Measurements from ENCODE around the gene MAPK4.
"Not testable (repeated sequence)": the region's sequence is repeated elsewhere in the genome, so short reads cannot be mapped to it uniquely, and the experiment has no call there.

MAPK4 gene
- total RNA-seq: 0 reads per million in 2 experiments

GRCh38 chr18:50559752-50560680 lies at the start of gene MAPK4:
Gene MAPK4, plus strand, starts transcription at chr18:50560087. Its CDS starts 103,872 bp downstream, at chr18:50663959.
- no peak for DNase-seq (ENCODE audit: low read depth)

GRCh38 chr18:50517277-50517676 lies 42.6 kb upstream of the MAPK4 start:
- not testable (repeated sequence) for DNase-seq (ENCODE audit: low read depth)

- DNase-seq (ENCODE audit: low read depth): no peak
Measured at GRCh38 chr18:50518787-50519546, 40.9 kb upstream of the MAPK4 start.

GRCh38 chr18:50523165-50523564 lies 36.7 kb upstream of the MAPK4 start:
- no peak for DNase-seq (ENCODE audit: low read depth)

DNA sequence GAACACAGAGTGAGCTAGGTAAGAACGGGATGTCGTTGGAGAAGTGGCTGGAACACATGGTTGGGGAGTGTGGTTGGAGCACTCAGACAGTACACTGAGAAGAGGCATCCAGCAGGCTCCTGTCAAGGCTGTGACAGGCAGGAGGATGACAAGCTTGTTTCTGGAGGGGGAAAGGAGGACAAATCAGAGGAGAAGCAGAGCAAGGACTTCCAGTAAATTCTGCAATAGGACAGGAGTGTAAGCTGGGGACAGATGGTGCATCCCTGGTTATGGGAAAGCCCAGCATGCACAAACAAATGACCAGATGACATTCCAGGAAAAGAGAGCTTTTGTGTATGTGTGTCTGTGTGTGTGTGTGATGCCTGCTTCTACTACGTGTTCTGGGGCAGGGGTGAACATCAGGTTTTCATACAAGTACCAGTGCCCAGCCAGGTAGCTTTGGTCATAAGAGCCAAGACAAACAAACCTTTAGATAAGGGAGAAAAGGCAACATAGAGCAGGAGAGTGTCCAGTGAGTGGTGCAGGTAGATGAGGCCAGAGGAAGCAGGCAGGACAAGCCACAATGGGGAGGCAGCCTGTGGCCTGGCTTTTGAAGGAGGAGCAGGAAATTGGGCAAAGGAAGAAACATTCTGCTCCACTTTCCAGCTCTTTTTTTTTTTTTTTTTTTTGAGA lies 32.1 kb upstream of the MAPK4 start:
- no peak for DNase-seq (ENCODE audit: low read depth)

GRCh38 chr18:50528806-50529205 lies 31.1 kb upstream of the MAPK4 start:
- no peak for DNase-seq (ENCODE audit: low read depth)

DNA sequence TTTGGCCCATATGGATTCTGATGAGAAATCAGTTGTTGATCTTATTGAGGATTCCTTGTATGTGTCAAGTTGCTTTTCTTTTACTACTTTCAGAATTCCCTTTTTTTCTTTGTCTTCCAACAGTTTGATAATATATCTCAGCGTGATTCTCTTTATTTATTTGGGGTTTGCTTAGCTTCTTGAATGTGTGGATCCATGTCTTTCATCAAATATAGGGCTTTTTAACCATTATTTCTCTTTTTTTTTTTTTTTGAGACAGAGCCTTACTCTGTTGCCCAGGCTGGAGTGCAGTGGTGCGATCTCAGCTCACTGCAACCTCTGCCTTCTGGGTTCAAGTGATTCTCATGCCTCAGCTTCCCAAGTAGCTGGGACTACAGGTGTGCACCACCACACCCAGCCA lies 26.1 kb upstream of the MAPK4 start:
- DNase-seq (ENCODE audit: low read depth): not testable (repeated sequence)

DNA sequence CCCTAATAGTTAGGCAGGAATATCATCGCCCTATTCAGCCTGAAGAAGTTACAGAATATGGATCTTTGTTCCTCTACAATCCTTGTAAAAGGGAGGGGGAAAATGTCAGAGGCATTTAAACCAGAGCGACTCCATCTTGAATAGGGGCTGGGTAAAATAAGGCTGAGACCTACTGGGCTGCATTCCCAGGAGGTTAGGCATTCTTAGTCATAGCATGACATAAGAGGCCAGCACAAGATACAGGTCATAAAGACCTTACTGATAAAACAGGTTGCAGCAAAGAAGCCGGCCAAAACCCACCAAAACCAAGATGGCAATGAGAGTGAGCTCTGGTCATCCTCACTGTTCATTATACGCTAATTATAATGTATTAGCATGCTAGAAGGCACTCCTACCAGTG lies 15.4 kb upstream of the MAPK4 start:
- DNase-seq (ENCODE audit: low read depth): not testable (repeated sequence)

DNA sequence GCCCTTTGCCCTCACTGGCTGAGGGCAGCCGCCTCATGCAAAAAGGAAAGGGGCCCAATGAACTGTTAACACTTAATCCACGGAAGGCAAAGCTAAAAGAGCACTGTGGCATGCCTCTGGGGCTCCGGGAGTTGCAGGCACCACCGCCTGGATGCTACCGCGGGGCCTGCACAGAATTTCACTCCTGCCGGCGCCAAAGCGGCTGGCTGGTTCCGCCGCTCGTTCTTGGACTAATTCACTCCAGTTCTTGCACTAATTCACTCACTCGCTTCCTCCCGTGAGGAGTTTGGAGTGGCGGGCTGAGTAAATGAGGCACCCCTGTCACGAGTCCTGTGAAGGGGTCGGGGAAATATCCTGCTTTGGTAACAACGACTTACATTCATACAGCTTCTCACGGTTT lies 14.0 kb upstream of the MAPK4 start:
- DNase-seq (ENCODE audit: low read depth): no peak

GRCh38 chr18:50548160-50548559 lies 11.7 kb upstream of the MAPK4 start:
- DNase-seq (ENCODE audit: low read depth): no peak

DNA sequence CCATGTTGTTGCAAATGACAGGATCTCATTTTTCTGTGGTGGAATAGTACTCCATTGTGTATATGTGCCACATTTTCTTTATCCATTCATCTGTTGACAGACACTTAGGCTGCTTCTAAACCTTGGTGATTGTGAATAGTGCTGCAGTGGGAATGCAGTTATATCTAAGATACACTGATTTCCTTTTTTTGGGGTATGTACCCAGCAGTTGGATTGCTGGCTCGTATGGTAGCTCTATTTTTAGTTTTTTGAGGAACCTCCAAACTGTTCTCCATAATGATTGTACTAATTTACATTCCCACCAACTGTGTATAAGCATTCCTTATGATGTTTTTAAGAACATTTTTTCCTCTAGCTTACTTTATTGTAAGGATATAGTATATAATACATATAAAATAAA lies 8.2 kb upstream of the MAPK4 start:
- not testable (repeated sequence) for DNase-seq (ENCODE audit: low read depth)

GRCh38 chr18:50558157-50558556 lies 1.7 kb upstream of the MAPK4 start:
- DNase-seq (ENCODE audit: low read depth): no peak

- no peak for DNase-seq (ENCODE audit: low read depth)
Measured at GRCh38 chr18:50558948-50559751, 737 bp upstream of the MAPK4 start.

- DNase-seq (ENCODE audit: low read depth): no peak
Measured at GRCh38 chr18:50560681-50561629, 1.1 kb downstream of the MAPK4 start.

GRCh38 chr18:50562258-50562657 lies 2.4 kb downstream of the MAPK4 start:
- DNase-seq (ENCODE audit: low read depth): not testable (repeated sequence)

- DNase-seq (ENCODE audit: low read depth): no peak
Measured at GRCh38 chr18:50562686-50563085, 2.8 kb downstream of the MAPK4 start.

DNA sequence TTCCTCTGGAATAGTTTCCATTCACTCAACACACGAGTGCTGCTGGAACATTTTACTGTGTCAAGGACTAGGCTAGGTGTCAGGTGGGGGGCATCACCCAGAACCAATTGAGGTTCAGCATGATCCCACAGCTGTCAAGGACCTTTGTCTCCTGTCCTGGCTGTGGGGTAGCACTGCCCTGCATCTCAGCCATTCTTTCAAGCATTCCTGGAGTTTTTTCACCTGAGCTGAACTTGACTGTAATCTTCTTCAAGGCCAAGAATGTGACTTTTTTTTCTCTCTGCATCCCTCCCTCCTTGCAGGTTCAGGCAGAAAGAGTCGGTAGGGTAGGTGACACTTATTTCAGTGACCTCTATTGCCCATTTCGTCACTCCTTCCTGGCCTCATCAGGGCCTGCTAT lies 3.5 kb downstream of the MAPK4 start:
- DNase-seq (ENCODE audit: low read depth): no peak

GRCh38 chr18:50569930-50570329 lies 10.0 kb downstream of the MAPK4 start:
- no peak for DNase-seq (ENCODE audit: low read depth)

DNA sequence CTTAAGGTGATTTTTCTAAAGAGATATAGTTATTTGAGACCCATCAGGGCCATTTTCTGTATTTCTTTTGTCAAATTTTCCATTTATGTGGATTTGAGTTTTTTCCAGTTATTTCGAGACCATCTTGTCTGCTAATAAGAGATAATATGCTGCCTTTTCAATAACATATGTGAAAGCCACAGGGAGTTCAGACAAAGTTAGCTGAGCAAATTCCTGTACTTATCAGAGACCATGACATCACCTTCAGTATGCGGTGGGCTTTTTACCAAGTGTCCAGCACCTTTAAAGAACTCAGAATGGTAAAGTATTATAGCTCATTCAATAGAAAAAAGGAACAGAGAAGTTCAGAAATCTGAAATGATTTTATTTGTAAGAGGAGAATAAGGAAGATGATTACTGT lies 11.7 kb downstream of the MAPK4 start:
- no peak for DNase-seq (ENCODE audit: low read depth)

GRCh38 chr18:50573196-50573595 lies 13.3 kb downstream of the MAPK4 start:
- not testable (repeated sequence) for DNase-seq (ENCODE audit: low read depth)
